ENCODE results near the gene C21orf58.
A peak's percentile ranks its signal among the peaks of the same experiment; 100 is the strongest.

The C21orf58 gene

GRCh38 chr21:46294647-46295176, 29.0 kb downstream of the C21orf58 start:
- DNase-seq, result no peak

GRCh38 chr21:46291561-46291960, 32.1 kb downstream of the C21orf58 start:
- DNase-seq, result no peak

GRCh38 chr21:46289655-46290179, 34.0 kb downstream of the C21orf58 start:
- no peak for DNase-seq

DNA sequence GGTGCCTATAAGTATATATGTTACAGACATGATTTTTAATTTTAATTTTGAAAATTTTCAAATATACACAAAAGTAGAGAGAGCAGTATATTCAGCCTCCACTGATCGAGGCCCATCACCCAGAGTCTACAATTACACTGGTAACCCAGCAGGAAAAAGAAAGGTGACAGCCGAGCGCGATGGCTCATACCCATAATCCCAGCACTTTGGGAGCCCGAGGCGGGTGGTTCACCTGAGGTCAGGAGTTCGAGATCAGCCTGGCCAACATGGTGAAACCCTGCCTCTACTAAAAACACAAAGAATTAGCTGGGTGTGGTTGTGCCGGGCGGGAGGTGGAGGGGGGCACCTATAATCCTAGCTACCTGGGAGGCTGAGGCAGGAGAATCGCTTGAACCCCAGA, 36.1 kb downstream of the C21orf58 start:
- no peak for DNase-seq

GRCh38 chr21:46286648-46287002, 37.0 kb downstream of the C21orf58 start:
- DNase-seq, result peak; percentile 38 to 59

GRCh38 chr21:46285761-46286647, 37.7 kb downstream of the C21orf58 start, which contains the start of gene YBEY:
YBEY (plus strand) TSS chr21:46286342; CDS start chr21:46286914, 572 bp downstream.
- DNase-seq, result peak; percentile 44 to 59

DNA sequence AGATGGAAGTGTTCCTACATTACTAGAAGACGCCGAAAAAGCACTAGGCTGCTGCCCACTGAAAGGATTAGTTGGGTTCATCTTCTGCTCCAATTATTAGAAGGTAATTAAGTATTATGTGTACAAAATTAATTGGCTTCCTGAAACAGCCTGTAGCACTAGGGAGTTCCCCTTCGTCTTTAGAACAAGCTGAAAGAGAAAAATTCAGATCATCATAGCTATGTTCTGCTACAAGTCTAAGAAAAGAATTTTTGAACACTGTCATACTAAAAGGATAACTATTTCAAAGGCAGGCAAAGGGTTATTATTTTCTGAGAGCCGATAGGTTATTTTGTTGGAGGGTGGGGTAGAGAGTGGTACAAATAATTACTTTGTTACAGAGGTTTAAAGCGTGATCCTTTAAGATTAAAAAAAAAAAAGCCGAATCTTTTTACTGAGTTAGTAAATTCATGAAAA, 38.4 kb downstream of the C21orf58 start, which contains the start of gene MCM3AP:
TSS of gene MCM3AP (minus strand) at position 406 of the 456 bp plus-strand sequence. CDS start at position 81, 325 bp downstream.
- DNase-seq, result peak in 1 of 2 experiments; percentile 24

GRCh38 chr21:46284733-46285132, 38.9 kb downstream of the C21orf58 start:
- DNase-seq, result no peak

GRCh38 chr21:46284077-46284644, 39.5 kb downstream of the C21orf58 start:
- peak; percentile 29 to 41 for DNase-seq

- no peak for DNase-seq
These were observed 48.8 kb downstream of the C21orf58 start for GRCh38 chr21:46274797-46275390.

GRCh38 chr21:46273341-46273740, 50.3 kb downstream of the C21orf58 start:
- DNase-seq, result no peak

DNA sequence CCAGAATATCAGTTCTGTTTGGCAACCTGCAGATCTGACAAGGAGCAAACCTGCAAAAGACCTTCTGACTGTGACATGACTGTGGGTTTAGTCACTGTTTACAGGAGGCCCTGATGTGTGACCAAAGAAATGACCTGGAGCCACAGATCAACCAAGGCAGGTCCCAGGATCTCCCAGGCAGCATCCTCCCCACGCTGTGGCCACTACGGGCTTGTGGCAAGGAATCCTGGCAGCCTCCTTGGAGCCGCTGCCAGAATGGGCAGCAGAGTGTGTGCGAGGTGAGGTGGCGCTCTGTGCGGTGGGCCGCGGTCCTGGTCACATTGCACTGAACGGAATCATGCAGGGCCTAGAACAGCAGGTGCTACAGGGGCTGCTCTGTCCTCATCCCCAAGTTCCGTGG, 54.2 kb downstream of the C21orf58 start:
- no peak for DNase-seq

DNA sequence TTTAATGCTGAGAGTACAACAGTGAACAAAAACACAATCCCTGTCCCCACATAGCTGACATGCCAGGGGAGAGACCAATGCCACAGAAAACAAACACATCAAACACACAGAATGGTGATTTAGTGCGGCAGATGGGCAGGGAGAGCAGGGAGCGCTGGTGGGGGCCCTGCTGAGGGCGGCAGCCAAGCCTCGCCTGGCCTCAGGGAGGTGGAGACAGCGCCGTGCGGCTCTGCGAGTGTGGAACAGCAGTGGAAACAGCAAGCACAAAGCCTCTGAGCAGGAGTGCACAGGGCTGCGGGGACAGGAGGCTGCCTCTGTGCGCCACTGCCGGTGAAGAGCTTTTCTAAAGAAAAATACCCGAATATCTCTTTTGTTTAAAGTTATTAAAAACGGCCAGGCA, 55.3 kb downstream of the C21orf58 start:
- DNase-seq, result no peak

- no peak for DNase-seq
These were observed 56.7 kb downstream of the C21orf58 start for GRCh38 chr21:46266946-46267345.

DNA sequence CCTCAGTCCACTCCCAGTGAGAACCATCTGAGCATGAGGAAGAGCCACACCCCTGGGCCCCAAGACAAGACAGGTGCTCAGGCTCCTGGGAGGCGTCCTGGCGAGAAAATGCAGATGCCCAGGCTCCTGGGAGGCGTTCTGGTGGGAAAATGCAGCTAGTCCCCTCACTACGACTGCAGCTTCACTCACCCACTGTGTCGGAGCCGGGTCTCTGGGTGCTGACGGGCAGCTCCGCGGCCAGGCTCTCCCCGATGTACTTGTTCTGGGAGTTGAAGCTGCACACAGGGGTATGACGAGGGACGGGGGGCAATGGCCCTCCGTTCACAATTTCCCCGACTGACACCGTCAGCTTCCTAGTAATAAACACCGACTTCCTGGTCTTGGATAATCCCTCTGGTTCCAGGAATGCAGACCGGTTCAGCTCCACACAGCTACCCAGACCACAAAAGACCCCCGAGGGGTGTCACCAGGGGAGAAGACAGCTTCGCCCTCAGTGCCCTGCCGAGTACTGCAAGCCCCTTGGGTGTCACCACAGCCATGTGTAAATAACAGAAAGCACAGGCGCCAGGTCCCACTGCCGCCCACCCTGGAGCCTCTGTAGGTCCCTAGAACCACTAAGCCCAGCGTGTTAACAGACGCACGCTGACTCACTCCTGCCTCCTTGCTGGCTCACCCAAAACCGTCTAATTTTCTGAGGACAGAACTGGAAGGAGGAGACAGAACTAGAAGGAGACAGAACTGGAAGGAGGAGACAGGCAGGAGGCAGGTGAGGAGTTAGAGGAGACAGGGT, 57.7 kb downstream of the C21orf58 start:
- DNase-seq, result no peak

DNA sequence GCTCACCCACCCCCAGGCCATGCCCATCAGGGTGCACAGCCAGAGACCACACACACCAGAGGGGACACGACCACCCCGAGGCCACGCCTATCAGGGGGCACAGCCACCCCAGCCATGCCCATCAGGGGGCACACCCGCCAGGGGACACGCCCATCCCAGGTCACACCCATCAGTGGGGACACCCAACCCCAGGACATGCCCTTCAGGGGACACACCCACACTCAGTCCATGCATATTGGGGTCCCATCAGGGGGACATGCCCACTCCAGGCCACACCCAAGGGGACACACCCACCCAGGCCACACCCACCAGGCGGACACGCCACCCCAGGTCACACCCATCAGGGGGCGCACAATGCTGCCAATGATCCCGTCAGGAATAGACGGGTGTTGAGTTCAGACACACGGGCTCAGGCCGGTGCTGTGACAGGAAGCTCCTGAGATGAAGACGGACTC, 59.0 kb downstream of the C21orf58 start:
- no peak for DNase-seq

GRCh38 chr21:46264046-46264689, 59.5 kb downstream of the C21orf58 start:
- DNase-seq, result no peak

DNA sequence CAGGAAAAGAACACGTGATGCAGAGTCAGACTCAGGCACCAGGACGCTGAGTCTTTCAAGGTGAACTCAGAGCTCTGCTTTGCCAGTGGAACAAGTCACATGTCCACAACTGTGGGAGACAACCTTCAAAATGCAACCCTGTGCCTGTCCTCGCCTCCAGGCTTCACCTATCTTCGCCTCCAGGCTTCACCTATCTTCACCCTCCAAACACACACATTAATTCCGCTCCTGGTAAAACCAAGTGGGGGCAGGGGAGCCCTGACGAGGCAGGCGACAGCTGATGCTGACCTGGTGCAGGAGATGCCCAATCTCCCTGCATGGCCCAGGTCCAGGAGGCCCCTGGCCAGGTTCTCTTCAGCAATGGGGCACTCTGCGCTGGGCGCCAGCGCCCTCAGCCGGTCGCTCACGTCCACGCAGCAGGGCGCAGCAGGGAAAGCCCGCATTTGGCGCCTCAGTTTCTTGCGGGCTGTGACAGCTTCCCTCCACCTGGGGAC, 67.1 kb downstream of the C21orf58 start:
- no peak for DNase-seq

- DNase-seq, result no peak
These were observed 67.8 kb downstream of the C21orf58 start for GRCh38 chr21:46255758-46256337.

DNA sequence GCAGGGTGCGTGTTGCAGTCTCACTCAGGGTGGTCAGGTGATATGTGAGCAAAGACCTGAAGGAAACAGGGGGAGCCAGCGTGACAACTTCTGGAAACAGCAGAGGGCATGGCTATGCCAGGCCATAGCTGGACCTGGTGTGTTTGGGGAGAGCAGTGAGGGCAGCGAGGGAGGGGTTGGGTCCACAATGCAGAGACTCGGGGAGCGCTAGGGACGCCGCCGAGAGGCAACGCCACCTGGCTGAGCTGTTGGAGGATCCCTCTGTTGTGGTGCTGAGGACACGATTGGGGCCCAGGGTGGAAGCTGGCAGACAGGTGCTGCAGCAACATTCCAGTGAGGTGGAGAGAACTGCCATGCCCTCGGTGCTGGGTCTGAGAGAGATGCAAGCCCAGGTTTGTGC, 68.5 kb downstream of the C21orf58 start:
- no peak for DNase-seq
